ENCODE data around the gene SHKBP1.
"Not testable (repeated sequence)": the region's sequence is repeated elsewhere in the genome, so short reads cannot be mapped to it uniquely, and the experiment has no call there.

SHKBP1 gene

GRCh38 chr19:40585982-40586422 lies 9.3 kb downstream of the SHKBP1 start:
- DNase-seq (ENCODE audit: low read depth), result no peak

DNA sequence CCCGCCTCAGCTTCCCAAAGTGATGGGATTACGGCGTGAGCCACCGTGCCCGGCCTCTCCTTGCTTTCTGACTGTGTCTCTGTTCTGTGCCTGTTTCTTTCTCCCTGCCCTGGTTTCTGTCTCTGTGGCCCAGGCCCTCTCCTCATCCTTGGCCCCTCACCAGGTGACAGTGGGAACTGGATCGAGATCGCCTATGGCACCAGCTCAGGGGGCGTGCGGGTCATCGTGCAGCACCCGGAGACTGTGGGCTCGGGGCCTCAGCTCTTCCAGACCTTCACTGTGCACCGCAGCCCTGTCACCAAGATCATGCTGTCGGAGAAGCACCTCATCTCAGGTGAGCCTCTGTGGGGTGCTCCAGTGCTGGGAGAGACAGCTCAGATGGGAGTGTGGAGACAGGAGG lies 9.9 kb downstream of the SHKBP1 start:
- no peak for DNase-seq (ENCODE audit: low read depth)

DNA sequence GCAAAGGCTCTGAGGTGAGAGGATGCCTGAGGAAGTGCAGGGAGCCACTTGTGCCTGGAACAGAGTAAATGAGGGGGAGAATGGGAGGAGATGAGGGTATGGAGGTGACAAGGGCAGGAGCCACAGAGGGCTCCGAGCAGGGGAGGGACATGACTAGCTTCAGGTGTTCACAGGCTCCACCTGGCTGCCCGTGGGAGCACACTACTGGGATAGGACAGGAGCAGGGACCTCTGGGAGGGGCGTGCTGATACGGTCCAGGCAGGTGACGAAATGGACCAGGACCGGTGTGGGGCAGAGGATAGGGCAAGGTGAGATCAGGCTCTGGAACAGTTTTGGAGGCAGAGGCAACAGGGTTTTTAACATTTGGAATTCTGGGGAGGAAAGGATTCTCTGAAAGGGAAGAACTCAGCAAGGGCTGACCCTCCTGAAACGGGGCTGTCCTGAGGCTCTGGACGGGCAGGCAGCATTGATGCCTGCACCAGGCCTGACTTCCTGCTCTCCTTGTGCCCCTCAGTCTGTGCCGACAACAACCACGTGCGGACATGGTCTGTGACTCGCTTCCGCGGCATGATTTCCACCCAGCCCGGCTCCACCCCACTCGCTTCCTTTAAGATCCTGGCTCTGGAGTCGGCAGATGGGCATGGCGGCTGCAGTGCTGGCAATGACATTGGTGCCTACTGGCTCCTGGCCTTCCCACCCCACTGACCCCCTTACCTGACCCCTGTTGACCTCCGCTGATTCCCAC lies 11.6 kb downstream of the SHKBP1 start:
- DNase-seq (ENCODE audit: low read depth), result peak; percentile 61

- no peak for DNase-seq (ENCODE audit: low read depth)
Measured at GRCh38 chr19:40588926-40589569, 12.4 kb downstream of the SHKBP1 start.

DNA sequence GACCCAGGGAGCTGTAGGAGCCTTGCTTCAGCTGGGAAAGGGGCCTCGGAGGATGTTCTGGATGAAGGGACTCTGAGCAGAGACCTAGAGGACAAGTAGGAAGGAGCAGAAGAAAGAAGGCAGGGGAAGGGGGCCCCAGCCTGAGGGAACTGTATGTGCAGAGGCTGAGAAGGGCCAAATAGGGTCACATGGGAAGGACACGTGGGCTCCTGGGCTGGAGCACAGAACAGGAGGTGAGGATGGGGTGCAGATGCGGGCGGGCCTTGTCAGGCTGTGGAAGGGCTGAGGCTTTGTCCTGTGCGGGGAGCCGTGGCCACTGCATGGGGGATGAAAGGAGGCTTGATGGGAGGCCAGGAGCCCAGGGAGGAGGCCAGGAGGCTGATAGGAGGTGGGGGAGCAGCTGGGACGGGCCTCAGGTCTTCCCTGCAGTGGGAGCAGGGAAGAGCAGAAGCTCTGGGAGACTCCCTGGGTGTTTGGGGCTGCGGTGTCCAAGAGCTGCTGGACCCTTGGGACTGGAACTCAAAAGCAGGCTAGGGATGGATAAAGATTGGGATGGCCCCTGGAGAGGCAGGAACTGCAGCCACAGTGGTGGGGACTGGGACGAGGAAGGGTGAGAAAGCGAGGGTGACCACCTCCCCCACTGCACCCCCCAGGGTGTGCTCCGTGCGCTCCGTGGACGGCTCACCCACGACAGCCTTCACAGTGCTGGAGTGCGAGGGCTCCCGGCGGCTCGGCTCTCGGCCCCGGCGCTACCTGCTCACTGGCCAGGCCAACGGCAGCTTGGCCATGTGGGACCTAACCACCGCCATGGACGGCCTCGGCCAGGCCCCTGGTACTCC lies 13.1 kb downstream of the SHKBP1 start:
- DNase-seq (ENCODE audit: low read depth), result no peak

DNA sequence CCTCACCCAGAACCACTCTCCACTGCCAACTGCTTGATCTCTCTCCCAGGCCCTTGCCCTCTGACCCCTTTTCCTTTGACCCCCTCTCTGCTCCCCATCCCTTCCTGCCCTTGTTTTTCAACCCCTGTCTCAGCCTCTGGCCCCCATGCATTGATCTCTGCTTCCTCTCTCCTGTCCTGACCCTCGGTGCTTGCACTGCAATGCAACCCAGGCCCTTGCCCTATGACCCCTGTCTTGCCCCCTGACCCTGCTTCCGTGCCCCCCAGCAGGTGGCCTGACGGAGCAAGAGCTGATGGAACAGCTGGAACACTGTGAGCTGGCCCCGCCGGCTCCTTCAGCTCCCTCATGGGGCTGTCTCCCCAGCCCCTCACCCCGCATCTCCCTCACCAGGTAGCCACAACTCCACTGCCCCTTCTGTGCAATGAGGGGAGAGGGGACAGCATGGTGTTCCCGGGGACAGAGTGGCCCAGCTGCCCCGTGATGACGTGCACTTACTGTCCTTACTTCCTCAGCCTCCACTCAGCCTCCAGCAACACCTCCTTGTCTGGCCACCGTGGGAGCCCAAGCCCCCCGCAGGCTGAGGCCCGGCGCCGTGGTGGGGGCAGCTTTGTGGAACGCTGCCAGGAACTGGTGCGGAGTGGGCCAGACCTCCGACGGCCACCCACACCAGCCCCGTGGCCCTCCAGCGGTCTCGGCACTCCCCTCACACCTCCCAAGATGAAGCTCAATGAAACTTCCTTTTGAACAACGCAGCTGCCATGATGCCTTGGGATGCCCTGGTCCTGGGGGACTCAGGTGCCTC lies 14.0 kb downstream of the SHKBP1 start:
- DNase-seq (ENCODE audit: low read depth), result no peak

DNA sequence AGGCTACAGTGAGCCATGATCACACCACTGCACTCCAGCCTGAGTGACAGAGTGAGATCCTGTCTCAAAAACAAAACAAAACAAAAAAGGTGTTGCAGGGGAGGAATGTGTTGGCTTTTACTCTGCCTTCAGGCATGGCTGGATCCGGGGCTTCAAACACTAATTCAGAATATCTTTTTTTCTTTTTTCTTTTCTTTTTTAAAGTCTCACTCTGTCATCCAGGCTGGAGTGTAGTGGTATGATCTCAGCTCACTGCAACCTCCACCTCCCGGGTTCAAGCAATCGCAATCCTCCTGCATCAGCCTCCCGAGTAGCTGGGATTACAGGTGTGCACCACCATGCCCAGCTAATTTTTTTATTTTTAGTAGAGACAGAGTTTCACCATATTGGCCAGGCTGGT lies 15.1 kb downstream of the SHKBP1 start:
- DNase-seq (ENCODE audit: low read depth), result not testable (repeated sequence)

- peak; percentile 90 for DNase-seq (ENCODE audit: low read depth)
Measured at GRCh38 chr19:40592170-40592569, 15.5 kb downstream of the SHKBP1 start.

GRCh38 chr19:40594255-40594654 lies 17.6 kb downstream of the SHKBP1 start:
- no peak for DNase-seq (ENCODE audit: low read depth)

DNA sequence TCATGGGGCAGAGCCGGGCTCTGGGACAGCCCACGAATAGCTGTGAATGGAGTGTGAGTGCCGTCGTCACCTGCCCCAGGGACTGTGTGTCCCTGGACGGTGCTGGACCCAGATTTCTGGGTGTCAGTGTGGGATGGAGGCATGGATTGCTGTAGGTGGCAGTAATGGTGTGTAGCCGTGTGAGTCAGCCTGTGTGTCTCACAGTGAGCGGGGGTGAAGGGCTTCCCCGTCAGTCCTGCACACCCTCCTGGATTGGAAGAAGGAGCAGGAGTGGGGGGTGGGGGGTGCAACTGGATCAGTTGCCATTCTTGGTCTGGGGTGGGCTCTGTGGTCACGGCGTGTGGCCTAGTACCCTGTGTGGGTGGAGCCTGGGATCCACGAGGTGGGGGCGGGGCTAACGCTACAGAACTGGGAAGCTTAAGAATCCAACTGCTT lies 18.0 kb downstream of the SHKBP1 start:
- peak; percentile 64 for DNase-seq (ENCODE audit: low read depth)

GRCh38 chr19:40596608-40597328 lies 20.1 kb downstream of the SHKBP1 start:
- DNase-seq (ENCODE audit: low read depth), result peak; percentile 65

- no peak for DNase-seq (ENCODE audit: low read depth)
Measured at GRCh38 chr19:40597329-40597838, 20.7 kb downstream of the SHKBP1 start.

- peak; percentile 82 for DNase-seq (ENCODE audit: low read depth)
Measured at GRCh38 chr19:40598121-40598917, 21.6 kb downstream of the SHKBP1 start.

GRCh38 chr19:40598918-40599307 lies 22.2 kb downstream of the SHKBP1 start:
- no peak for DNase-seq (ENCODE audit: low read depth)

DNA sequence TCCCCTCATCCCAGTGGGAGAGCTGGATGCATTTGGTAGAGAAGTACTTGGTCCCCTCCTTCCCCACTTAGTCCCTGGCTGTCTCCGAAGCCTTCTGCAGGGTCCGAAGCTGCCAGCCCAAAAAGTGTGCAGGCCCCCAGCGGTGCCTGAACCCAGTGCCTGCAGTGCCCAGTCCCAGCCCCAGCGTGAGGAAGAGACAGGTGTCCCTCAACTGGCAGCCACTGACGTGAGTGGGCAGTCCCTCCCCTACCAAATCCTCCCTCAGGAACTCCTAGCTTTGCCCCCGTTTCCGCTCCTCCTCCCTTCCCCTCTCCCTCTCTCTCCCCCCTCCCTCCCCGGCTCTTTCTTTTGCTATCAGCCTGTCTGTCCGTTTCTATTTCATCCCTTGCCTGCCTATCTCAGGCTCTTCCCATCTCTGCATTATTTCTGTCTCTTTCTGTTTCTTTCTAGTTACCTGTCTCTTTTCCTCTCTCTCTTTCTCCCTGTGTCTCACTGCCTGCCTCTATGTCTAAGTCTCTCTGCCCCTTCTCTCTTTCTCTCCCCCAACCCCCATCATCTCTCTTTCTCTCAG lies 22.7 kb downstream of the SHKBP1 start:
- no peak for DNase-seq (ENCODE audit: low read depth)

DNA sequence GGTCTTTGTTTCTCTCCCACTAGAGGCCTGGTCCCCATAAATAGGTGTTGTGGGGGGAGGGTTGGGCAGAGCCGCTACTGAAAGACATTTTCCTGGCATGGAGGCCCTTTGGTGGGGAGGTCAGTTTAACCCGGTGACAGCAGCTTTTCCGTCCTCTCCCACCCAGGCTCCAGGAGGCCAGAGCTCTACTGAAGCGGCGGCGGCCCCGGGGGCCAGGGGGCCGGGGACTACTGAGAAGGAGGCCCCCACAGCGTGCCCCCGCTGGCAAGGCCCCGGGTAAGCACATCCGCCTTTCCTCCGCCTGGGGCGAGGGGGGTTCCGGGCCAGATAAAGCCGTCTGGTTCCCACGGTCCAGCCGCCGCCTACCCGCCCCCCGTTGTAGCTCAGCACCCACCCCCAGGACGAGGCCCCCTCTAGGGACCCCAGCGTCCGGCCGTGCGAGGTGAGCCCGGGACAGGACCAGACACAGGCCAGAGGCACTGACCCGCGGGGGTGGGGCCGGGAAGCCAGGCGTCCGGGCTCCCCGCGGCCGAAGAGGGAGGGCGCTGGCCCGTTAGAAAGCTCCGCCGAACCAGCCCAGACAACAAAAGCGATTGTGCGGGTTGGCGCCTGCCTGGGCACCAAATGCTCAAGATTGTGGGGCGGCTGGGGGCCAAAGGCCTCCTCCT lies 23.4 kb downstream of the SHKBP1 start:
- no peak for DNase-seq (ENCODE audit: low read depth)

DNA sequence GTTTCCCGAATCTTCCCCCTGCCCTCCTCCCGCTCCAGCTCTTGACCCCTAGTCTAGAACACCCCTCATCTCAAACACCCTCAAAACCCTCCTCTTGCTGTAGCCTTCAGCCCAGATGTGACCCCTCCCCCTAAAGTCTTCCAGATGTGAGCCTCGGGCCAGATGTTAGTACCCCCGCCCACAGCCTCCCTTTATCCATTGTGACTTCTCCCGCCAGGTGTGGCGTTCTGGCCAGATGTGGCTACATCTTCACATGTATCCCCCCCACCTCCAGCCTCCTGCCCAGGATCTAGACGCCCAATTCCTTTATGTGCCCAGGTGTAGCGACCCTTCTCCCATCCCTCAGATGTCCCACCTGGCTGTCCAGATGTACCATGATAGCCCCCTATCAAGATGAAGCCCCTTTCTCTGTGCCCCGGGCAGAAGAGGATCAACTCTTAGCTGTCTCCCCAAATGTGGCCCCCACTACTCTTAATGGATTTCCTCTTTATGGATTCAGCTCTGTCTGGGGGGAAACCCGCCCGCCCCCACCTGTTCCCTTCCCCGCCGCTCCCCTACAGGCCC lies 24.0 kb downstream of the SHKBP1 start:
- no peak for DNase-seq (ENCODE audit: low read depth)

- peak; percentile 51 for DNase-seq (ENCODE audit: low read depth)
Measured at GRCh38 chr19:40601134-40601974, 24.7 kb downstream of the SHKBP1 start, which contains the start of gene LTBP4. Gene LTBP4 (plus strand): TSS chr19:40601369. CDS start chr19:40601388, 19 bp downstream.
